ENCODE results near the gene L1TD1. TPM values are rescaled to one million over a fixed set of nuclear protein-coding genes. Genes with fewer than 3 reads are reported as not detected.
"Not testable (repeated sequence)": the region's sequence is repeated elsewhere in the genome, so short reads cannot be mapped to it uniquely, and the experiment has no call there.

Gene L1TD1
- total RNA-seq, 1 donor from 2014 or later, result 7.2 TPM

DNA sequence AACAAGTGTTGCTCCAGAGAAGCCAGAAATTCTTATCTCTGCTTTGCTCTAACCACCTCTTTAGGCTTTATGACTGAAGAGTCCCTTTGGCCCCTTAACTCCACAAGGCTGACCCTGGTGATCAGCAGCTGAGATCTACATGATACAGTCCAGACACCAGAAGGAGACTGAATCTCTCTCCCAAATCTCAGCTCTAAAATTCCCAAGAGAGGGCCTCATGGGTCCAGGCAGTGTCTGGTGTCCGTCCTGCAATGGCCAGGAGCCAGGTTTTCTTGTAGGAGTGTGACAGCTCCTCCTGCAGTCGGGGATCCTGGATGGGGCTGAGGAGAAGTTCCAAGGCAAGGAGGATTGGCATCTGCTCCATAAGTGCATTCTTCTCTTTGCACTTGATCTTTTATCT lies 35.3 kb downstream of the L1TD1 start:
- ATAC-seq, result no peak
- no peak for DNase-seq (ENCODE audit: low spot score)
- intact Hi-C loops (cut with DNase I), result no loop called here

DNA sequence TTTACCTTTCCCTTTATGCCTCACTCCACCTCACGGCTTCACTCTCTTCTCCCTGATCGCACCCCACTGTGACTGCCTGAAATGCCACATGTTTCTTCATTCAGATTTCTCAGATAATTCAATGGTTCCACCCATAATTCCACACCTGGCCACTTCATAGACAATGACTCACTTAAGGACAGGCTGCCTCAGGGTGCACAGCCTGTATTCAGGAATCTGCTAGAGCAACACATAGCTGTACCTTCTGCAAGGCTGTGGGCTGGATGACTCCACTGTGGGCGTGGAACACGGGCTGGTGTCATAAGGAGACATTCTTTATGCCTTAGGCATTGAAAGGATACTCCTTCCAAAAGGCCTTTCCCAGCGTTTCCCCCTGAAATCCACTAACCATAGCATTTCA lies 36.1 kb downstream of the L1TD1 start:
- ATAC-seq (no peak), DNase-seq (ENCODE audit: low spot score) (no peak)
- intact Hi-C loops (cut with DNase I), result no loop called here

DNA sequence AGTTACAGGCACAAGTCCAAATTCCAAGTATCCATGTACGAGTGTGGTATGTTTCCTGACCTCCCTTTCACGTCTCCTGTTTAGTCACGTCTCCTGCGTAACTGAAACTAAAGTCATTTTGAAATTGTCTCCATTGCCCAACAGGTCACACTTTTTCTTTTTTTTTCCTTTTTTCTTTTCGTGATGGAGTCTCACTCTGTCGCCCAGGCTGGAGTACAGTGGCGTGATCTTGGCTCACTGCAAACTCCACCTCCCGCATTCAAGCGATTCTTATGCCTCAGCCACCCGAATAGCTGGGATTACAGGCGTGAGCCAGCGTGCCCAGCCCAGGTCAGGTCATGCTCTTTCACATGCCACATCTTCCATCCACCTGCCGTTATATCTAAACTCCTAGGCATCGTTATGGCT lies 38.2 kb downstream of the L1TD1 start:
- intact Hi-C loops (cut with DNase I), result no loop called here
- DNase-seq (ENCODE audit: low spot score), result no peak
- ATAC-seq, result no peak

DNA sequence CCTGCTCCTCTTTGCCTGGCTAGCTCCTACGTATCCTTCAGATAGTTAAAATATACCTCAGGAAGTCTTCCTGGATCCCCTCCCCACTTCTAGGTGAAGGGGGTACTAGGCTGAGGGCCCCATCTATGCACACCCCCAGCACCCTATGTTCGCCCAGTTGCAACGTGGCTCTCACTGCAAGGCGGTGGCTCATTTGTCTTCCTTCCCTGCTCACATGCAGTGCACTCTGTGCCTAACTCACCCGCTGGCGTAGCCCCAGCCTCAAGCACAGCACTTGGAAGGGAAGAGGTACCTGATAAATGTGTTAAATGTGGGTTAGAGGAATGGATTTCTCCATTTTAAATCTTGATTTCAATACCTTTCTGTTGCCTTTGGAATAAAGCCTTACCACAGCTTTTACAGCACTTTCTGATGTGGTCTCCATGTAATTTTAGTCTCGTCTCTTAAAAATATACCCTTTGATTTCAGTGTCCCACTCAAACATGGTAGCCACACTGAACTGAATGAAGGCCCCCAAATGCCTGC lies 39.3 kb downstream of the L1TD1 start:
- no peak for ATAC-seq
- intact Hi-C loops (cut with DNase I), result no loop called here
- no peak for DNase-seq (ENCODE audit: low spot score)

DNA sequence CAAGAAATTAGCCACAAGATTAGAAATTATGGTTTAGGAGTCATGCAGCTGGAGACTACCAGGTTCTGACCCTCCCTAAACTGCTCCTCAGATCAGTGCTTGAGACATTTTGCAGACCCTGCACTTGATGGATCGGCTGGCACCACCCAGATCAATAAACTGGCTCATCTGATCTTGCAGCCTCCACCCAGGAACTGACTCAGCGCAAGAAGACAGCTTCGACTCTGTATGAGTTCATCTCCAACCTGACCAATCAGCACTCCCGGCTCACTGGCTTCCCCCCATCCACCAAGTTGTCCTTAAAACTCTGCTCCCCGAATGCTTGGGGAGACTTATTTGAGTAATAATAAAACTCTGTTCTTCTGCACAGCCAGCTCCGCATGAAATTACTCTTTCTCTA lies 40.0 kb downstream of the L1TD1 start:
- ATAC-seq (no peak), DNase-seq (ENCODE audit: low spot score) (no peak)
- intact Hi-C loops (cut with DNase I), result no loop called here

GRCh38 chr1:62235576-62235975 lies 40.9 kb downstream of the L1TD1 start:
- no peak for DNase-seq (ENCODE audit: low spot score)
- ATAC-seq, result no peak
- intact Hi-C loops (cut with DNase I), result no loop called here

- DNase-seq (ENCODE audit: low spot score) (no peak), ATAC-seq (no peak)
- intact Hi-C loops (cut with DNase I), result no loop called here
Measured at GRCh38 chr1:62237361-62237760, 42.7 kb downstream of the L1TD1 start.

DNA sequence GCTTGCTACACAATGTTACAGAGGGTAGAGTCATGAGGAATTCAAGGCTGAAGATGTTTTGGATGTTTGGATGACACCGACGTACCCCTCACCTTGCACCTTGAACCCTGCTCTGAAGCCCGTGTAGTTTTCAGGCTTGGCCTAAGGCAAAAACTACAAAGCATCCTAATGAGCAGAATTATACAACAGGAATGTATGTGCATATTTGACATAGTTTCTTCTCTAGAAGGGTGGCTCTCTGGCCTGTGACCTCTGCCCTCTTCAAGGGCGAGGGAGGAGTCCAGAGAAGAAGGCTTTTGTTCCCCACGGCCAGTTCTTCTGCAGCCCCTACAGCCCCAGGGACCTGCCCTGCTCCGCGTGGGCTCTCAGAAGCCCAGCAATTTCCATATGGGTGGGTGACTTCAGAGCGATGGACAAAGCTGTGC lies 43.3 kb downstream of the L1TD1 start:
- ATAC-seq (peak; percentile 51), DNase-seq (ENCODE audit: low spot score) (no peak)
- intact Hi-C loops (cut with DNase I), result no loop called here

GRCh38 chr1:62238507-62238906 lies 43.9 kb downstream of the L1TD1 start:
- DNase-seq (ENCODE audit: low spot score) (no peak), ATAC-seq (no peak)
- intact Hi-C loops (cut with DNase I), result no loop called here

GRCh38 chr1:62239652-62240403 lies 45.2 kb downstream of the L1TD1 start:
- ATAC-seq; DNase-seq (ENCODE audit: low spot score); intact Hi-C loops (cut with DNase I): not testable (repeated sequence)

GRCh38 chr1:62240651-62241370 lies 46.2 kb downstream of the L1TD1 start:
- DNase-seq (ENCODE audit: low spot score), result no peak
- intact Hi-C loops (cut with DNase I), result no loop called here
- ATAC-seq, result peak; percentile 24

GRCh38 chr1:62241371-62242131 lies 46.9 kb downstream of the L1TD1 start:
- intact Hi-C loops (cut with DNase I), result no loop called here
- peak; percentile 36 for ATAC-seq
- DNase-seq (ENCODE audit: low spot score), result peak; percentile 72

DNA sequence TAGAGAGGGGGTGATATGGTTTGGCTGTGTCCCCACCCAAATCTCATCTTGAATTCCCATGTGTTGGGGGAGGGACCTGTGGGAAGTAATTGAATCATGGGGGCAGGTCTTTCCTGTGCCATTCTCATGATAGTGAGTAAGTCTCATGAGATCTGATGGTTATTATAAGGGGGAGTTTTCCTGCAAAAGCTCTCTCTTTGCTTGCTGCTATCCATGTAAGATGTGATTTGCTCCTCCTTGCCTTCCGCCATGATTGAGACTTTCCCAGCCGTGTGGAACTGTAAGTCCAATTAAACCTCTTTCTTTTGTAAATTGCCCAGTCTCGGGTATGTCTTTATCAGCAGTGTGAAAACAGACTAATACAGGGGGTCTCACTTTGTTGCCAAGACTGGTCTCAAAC lies 49.7 kb downstream of the L1TD1 start:
- intact Hi-C loops (cut with DNase I); DNase-seq (ENCODE audit: low spot score); ATAC-seq: not testable (repeated sequence)

DNA sequence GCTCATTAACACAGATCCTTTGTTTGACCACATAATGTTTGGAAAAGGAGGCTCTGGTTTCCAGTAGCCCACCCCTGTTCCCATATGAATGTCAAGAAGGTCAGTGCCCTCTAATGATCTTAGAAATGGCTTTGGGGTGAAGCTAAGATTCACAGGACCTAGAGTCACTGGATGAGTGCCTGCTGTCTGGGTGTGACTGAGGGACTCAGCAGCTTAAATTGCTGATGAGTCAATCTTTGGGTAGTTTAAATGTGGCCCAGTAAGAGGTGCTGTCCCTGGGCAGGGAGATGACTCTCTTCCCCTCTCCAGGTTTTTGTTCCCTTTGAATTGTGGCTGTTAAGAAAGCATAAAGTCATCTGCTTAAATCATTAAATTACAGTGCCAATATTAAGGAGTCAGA lies 50.6 kb downstream of the L1TD1 start:
- DNase-seq (ENCODE audit: low spot score) (no peak), ATAC-seq (no peak)
- intact Hi-C loops (cut with DNase I), result no loop called here

DNA sequence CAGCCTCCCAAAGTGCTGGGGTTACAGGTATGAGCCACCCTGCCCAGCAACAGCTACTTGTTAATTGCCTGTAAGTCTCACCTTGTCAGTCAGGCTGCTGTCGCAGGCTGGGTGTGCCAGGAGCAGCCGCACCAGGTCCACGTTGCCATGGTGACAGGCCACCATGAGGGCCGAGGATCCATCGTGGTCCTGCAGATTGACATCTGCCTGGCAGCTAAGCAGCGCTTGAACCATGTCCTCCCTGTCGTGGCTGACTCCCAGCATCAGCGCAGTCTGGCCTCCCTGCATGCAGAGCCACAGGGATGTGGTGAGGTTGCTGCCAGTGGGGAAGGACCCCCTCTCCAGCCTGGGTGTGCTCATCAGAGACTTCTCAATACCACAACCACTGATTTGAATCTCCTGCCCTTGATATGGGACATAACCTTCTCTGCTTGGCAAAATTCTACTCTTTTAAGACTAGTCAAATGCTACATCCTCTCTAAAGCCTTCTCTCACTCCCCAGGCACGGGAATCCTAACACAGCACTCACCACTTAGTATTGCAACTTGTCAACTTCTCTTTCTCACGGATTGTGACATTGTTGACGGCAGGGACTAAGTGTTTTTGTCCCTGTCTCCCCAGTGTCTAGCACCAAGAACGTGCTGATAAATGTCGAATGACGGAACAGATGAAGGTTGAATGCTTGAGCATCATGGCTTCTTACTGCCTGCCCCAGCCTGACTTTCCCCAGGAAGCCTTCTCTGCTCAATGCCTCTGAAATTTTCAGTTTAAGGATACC lies 52.9 kb downstream of the L1TD1 start:
- DNase-seq (ENCODE audit: low spot score) (no peak), ATAC-seq (no peak)
- intact Hi-C loops (cut with DNase I), result no loop called here

DNA sequence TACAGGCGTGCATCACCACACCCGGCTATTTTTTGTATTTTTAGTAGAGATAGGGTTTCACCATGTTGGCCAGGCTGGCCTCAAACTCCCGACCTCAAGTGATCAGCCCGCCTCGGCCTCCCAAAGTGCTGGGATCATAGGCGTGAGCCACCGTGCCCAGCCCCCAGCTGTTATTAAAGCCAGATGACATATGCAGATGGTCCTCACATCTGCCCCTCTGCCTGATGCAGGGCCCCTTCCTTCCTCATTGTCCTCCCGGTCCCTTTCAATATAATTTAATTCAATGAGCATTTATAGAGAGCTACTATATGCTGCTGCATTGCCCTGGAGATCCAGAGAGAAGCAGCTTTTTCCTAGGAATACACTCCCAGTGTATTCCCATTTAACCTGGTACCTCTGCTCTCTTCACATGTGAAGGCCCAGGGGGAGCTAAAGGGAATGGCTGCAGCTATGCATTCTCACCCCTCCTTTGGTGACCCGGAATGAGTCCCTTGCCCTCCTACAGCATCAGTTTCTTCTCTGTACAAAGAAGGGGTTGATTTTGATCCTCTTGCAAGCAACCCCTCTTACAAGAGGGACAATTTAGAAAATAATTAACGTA lies 55.6 kb downstream of the L1TD1 start:
- ATAC-seq (no peak), DNase-seq (ENCODE audit: low spot score) (no peak)
- intact Hi-C loops (cut with DNase I), result no loop called here

DNA sequence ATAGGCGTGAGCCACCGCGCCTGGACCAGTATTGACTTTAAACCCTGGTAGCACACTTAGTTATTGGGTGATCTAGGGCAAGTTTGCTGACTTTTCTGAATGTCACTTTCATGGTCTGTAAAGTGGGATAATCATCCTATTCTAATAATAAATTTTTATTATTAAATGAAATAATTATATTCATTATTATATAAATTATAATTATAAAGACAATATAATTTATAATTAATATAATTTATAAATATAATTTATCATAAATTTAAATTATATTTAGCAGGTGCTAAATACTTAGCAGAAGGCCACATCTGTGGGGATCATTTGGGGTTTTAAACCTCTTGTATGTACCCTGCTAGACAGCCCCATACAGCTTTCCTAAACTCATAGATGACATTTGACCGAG lies 64.9 kb downstream of the L1TD1 start:
- no peak for ATAC-seq
- intact Hi-C loops (cut with DNase I), result no loop called here
- no peak for DNase-seq (ENCODE audit: low spot score)

DNA sequence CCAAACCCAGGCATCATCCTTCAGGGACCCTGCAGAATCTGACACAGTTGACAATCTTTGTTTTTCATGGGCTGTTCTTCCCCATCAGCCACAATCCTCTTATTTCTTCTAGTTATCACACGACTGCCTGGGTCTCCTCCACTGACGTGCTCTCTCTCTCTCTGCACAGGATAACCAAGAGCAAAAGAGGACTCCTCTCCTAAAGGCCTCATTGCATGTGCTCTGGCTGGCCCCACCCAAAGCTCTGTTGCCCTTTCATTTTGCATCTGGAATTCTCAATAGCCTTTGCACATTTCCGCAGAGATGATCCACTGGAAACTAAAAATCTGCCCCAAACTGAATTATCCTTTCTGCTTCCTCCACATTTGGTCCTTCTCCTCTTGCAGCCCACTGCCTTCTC lies 66.0 kb downstream of the L1TD1 start:
- ATAC-seq (peak; percentile 63), DNase-seq (ENCODE audit: low spot score) (no peak)
- intact Hi-C loops (cut with DNase I), result no loop called here

Data from sciatic nerve (tissue), 2 donors.